SK-N-SH (cell line): Measurements from ENCODE around the gene SPEF1. TPM values are rescaled to one million over a fixed set of nuclear protein-coding genes. Genes with fewer than 3 reads are reported as not detected.

Experiments
- CTCF ChIA-PET: fragments of 300-600, 350-600 bp; formaldehyde crosslinking; extraction: SDS; loops from one replicate; lab custom pipeline; 2021; lab: Yijun Ruan, JAX
- POLR2A ChIA-PET: fragments of 350-600 bp; sonication (Branson Sonifier 250); formaldehyde crosslinking; extraction: SDS; loops from one replicate; lab custom pipeline; 2020; ENCODE audit warnings: antibody characterized with exemption, inconsistent platforms; lab: Yijun Ruan, JAX
- DNase-seq: peaks from one replicate; pipeline ENCODE4 v3.0.0; 2012
- H2AFZ ChIP-seq: fragments of 200-600 bp; sonication (generic); 2 replicates; pipeline ENCODE4 v1.8.1; 2016; ENCODE audit warnings: antibody characterized with exemption, mild to moderate bottlenecking, low read depth
- H3F3A ChIP-seq: fragments of 200-600 bp; sonication (generic); replicated peaks from 2 replicates; pipeline ENCODE3; 2016; ENCODE audit warnings: antibody characterized with exemption, mild to moderate bottlenecking; ENCODE audit not compliant: insufficient read depth
- H3K27ac ChIP-seq, 2 experiments: fragments of 200-500 bp in 1 of 2; fragments of 200-600 bp in 1 of 2; sonication (Bioruptor generic) in 1 of 2; sonication (generic), shearing (Covaris generic) in 1 of 2; 2 replicates each; pipeline versions ENCODE4 v1.5.1 to v1.6.1; 2014 to 2016; ENCODE audit warnings: low read depth in 2 of 2, inconsistent platforms in 1 of 2, low read length in 1 of 2, mild to moderate bottlenecking in 1 of 2, mixed read lengths in 1 of 2
- H3K27me3 ChIP-seq: fragments of 200-600 bp; sonication (generic), shearing (Covaris generic); 2 replicates; pipeline ENCODE4 v1.6.1; 2016; ENCODE audit warnings: mixed run types; ENCODE audit not compliant: insufficient read depth
- H3K36me3 ChIP-seq, 2 experiments: fragments of 200-500 bp in 1 of 2; fragments of 200-600 bp in 1 of 2; sonication (Bioruptor generic) in 1 of 2; sonication (generic) in 1 of 2; replicated peaks in 1 of 2; 2 replicates each; pipeline versions ENCODE3 to v1.5.1; 2014 to 2016; ENCODE audit warnings: low read length in 1 of 2, mild to moderate bottlenecking in 1 of 2; ENCODE audit not compliant: insufficient read depth in 2 of 2, control insufficient read depth in 1 of 2
- H3K4me1 ChIP-seq, 2 experiments: fragments of 200-500 bp in 1 of 2; fragments of 200-600 bp in 1 of 2; sonication (Bioruptor generic) in 1 of 2; sonication (generic), shearing (Covaris generic) in 1 of 2; 2 replicates each; pipeline versions ENCODE4 v1.5.1 to v1.6.1; 2014 to 2016; ENCODE audit warnings: low read depth in 1 of 2, low read length in 1 of 2, mixed run types in 1 of 2; ENCODE audit not compliant: insufficient read depth in 2 of 2, control insufficient read depth in 1 of 2
- H3K4me2 ChIP-seq: fragments of 200-600 bp; sonication (generic), shearing (Covaris generic); 2 replicates; pipeline ENCODE4 v1.6.1; 2017; ENCODE audit warnings: mixed run types
- H3K4me3 ChIP-seq, 2 experiments: fragments of 200-500 bp in 1 of 2; fragments of 200-600 bp in 1 of 2; sonication (Bioruptor generic) in 1 of 2; sonication (generic), shearing (Covaris generic) in 1 of 2; 2 replicates each; pipeline versions ENCODE4 v1.5.1 to v1.8.1; 2014 to 2016; ENCODE audit warnings: low read depth in 2 of 2, inconsistent platforms in 1 of 2, low read length in 1 of 2, mild to moderate bottlenecking in 1 of 2, mixed read lengths in 1 of 2, moderate library complexity in 1 of 2
- H3K79me2 ChIP-seq: fragments of 200-600 bp; sonication (generic); 2 replicates; pipeline ENCODE4 v1.8.1; 2017; ENCODE audit warnings: mild to moderate bottlenecking; ENCODE audit not compliant: insufficient read depth
- H3K9ac ChIP-seq: fragments of 200-600 bp; sonication (generic); 2 replicates; pipeline ENCODE4 v1.6.1; 2017; ENCODE audit warnings: mixed run types
- H3K9me2 ChIP-seq: fragments of 200-600 bp; sonication (generic); 2 replicates; pipeline ENCODE4 v1.6.1; 2017; ENCODE audit warnings: mixed run types
- H3K9me3 ChIP-seq: fragments of 200-600 bp; sonication (generic); 2 replicates; pipeline ENCODE4 v1.6.1; 2017; ENCODE audit warnings: mixed run types, mild to moderate bottlenecking, moderate library complexity
- H4K20me1 ChIP-seq: fragments of 200-600 bp; sonication (generic); 2 replicates; pipeline ENCODE4 v1.6.1; 2017; ENCODE audit warnings: mild to moderate bottlenecking, mixed run types; ENCODE audit not compliant: insufficient read depth
- ELF1 ChIP-seq: IDR thresholded peaks from 2 replicates; pipeline ENCODE4 v1.4.0; 2012
- EP300 ChIP-seq, 2 experiments: IDR thresholded peaks; 2 replicates each; pipeline versions ENCODE4 v1.4.0 to v1.6.1; 2012; ENCODE audit warnings: borderline replicate concordance in 1 of 2, low read depth in 1 of 2, low read length in 1 of 2
- GATA2 ChIP-seq: sonication (generic); formaldehyde crosslinking; IDR thresholded peaks from 2 replicates; pipeline ENCODE4 v1.5.0; 2020; ENCODE audit warnings: mild to moderate bottlenecking, missing genetic modification reagents
- MXI1 ChIP-seq: IDR thresholded peaks from 2 replicates; pipeline ENCODE4 v1.6.1; 2012; ENCODE audit warnings: mild to moderate bottlenecking, low read depth, low read length, improper control_type of control experiment
- RFX5 ChIP-seq: IDR thresholded peaks from 2 replicates; pipeline ENCODE4 v1.6.1; 2012; ENCODE audit warnings: mild to moderate bottlenecking, improper control_type of control experiment, low read length
- RXRA ChIP-seq: IDR thresholded peaks from 2 replicates; pipeline ENCODE4 v1.4.0; 2012; ENCODE audit warnings: low read depth, mild to moderate bottlenecking, borderline replicate concordance
- SMC3 ChIP-seq: IDR thresholded peaks from 2 replicates; pipeline ENCODE4 v1.6.1; 2012; ENCODE audit warnings: low read depth, low read length, improper control_type of control experiment
- TAF1 ChIP-seq: IDR thresholded peaks from 2 replicates; pipeline ENCODE4 v1.6.1; 2012; ENCODE audit warnings: low read depth, mild to moderate bottlenecking, low read length, moderate library complexity, borderline replicate concordance
- TCF12 ChIP-seq: IDR thresholded peaks from 2 replicates; pipeline ENCODE4 v1.4.0; 2012
- TEAD4 ChIP-seq: IDR thresholded peaks from 2 replicates; pipeline ENCODE4 v1.4.0; 2012; ENCODE audit warnings: mild to moderate bottlenecking, borderline replicate concordance; ENCODE audit not compliant: insufficient read depth
- YY1 ChIP-seq: IDR thresholded peaks from 2 replicates; pipeline ENCODE4 v1.4.0; 2012; ENCODE audit warnings: low read depth, mild to moderate bottlenecking
- WGBS: methylation state at CpG from one replicate; pipeline ENCODE4 v1.1.6; 2017; ENCODE audit warnings: low lambda C conversion rate; 5-methylcytosine and 5-hydroxymethylcytosine counted together
- polyA plus RNA-seq, 3 experiments: library from polyadenylated mRNA; depleted of rRNA; stranded (reverse); fragments of >200 nt; gene quantifications; 2 replicates each; pipeline ENCODE4 v1.2.3, GENCODE V29; 2012
- TF ChIP-seq, protein P1 (sequence below): IDR thresholded peaks from 2 replicates; pipeline ENCODE4 v1.4.0; 2012; ENCODE audit warnings: low read depth
- TF ChIP-seq, protein P2 (sequence below): fragments of 200-600 bp; sonication (generic); IDR thresholded peaks from 2 replicates; pipeline ENCODE4 v1.6.1; 2017; ENCODE audit warnings: antibody characterized with exemption, mild to moderate bottlenecking, moderate library complexity

The SPEF1 gene
- polyA plus RNA-seq, 1 of the 3 experiments (the other 2 are of a cell fraction) = 1.6 TPM

DNA sequence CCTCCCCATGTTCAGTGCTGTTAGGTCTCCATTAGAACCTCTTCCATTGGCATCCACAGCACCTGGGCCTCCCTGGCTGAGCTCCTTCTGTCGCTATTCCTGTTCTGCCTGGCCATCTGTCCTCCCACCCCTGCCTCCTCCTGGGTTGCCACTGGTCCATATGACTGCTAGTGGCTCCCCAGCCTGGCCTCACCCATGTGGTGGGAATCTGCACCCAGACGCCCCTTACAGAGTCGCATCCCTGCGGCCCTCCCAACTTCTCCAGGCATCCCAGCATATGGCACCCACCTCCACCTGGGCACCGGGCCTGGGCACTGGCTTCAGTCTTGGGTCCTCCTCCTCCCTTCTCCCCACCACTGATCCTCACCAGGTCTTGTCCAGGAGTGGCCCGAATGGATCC, 22.6 kb upstream of the SPEF1 start:
- Histone ChIP-seq H3F3A (peaks cover 42% of the 10 kb centered on the region), H3K27me3 (no peaks in the 10 kb centered on the region), H3K4me2 (no peak overlapping the region), H3K27ac (no peak overlapping the region), H3K79me2 (peaks cover 23% of the 10 kb centered on the region), H2AFZ (no peak overlapping the region), H3K36me3 (peaks cover 15 to 37% of the 10 kb centered on the region in 2 experiments), H4K20me1 (no peaks in the 10 kb centered on the region), H3K9ac (no peak overlapping the region), H3K9me3 (no peaks in the 10 kb centered on the region), H3K9me2 (no peaks in the 10 kb centered on the region), H3K4me1 (peaks cover 33 to 36% of the 10 kb centered on the region in 2 experiments; a peak in 3 of 4 replicates), H3K4me3 (no peak overlapping the region)
- DNase-seq = no peak
- ChIA-PET POLR2A (interaction anchor here (0.9 kb wide), 1 partner anchor 15 kb away, joined by 5 read pairs; no protein-coding TSS in a partner anchor), CTCF (interaction anchor here (0.6 kb wide), 1 partner anchor 9 kb away, joined by 3 read pairs; no protein-coding TSS in a partner anchor)
- WGBS = 87% methylated on average over 6 of the region's 6 CpGs
- TF ChIP-seq SMC3 (no peak), TEAD4 (no peak)

- peaks cover 36 to 39% of the 10 kb centered on the region in 2 experiments; a peak in 3 of 4 replicates for H3K4me1 ChIP-seq
- no peaks in the 10 kb centered on the region for H3K9me2 ChIP-seq
- no peaks in the 10 kb centered on the region for H3K27me3 ChIP-seq
- H3K4me3 ChIP-seq = no peak overlapping the region
- H3K79me2 ChIP-seq = peaks cover 26% of the 10 kb centered on the region
- H4K20me1 ChIP-seq = no peaks in the 10 kb centered on the region
- DNase-seq = no peak
- no peak overlapping the region for H3K27ac ChIP-seq
- no peak overlapping the region for H3K9ac ChIP-seq
- peaks cover 21 to 42% of the 10 kb centered on the region in 2 experiments for H3K36me3 ChIP-seq
- peaks cover 37% of the 10 kb centered on the region for H3F3A ChIP-seq
- no peak overlapping the region for H2AFZ ChIP-seq
- H3K4me2 ChIP-seq = no peak overlapping the region
- no peaks in the 10 kb centered on the region for H3K9me3 ChIP-seq
- CTCF ChIA-PET = no interaction called here
- WGBS = 91% methylated on average over 9 of the region's 14 CpGs
- TF ChIP-seq TAF1 (no peak), GATA2 (no peak), SMC3 (no peak), RXRA (no peak), YY1 (no peak), ELF1 (no peak), TCF12 (no peak), MXI1 (no peak), RFX5 (no peak), EP300 (IDR thresholded peaks at IDR 0.05; ENCODE audit: borderline replicate concordance in 1 of 2, low read depth in 1 of 2, low read length in 1 of 2) (no peak)
- TF ChIP-seq, protein P1, sequence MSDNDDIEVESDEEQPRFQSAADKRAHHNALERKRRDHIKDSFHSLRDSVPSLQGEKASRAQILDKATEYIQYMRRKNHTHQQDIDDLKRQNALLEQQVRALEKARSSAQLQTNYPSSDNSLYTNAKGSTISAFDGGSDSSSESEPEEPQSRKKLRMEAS = no peak
- TF ChIP-seq, protein P2, sequence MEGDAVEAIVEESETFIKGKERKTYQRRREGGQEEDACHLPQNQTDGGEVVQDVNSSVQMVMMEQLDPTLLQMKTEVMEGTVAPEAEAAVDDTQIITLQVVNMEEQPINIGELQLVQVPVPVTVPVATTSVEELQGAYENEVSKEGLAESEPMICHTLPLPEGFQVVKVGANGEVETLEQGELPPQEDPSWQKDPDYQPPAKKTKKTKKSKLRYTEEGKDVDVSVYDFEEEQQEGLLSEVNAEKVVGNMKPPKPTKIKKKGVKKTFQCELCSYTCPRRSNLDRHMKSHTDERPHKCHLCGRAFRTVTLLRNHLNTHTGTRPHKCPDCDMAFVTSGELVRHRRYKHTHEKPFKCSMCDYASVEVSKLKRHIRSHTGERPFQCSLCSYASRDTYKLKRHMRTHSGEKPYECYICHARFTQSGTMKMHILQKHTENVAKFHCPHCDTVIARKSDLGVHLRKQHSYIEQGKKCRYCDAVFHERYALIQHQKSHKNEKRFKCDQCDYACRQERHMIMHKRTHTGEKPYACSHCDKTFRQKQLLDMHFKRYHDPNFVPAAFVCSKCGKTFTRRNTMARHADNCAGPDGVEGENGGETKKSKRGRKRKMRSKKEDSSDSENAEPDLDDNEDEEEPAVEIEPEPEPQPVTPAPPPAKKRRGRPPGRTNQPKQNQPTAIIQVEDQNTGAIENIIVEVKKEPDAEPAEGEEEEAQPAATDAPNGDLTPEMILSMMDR = no peak
- POLR2A ChIA-PET = interaction anchor here (0.9 kb wide), 1 partner anchor 15 kb away, joined by 5 read pairs; no protein-coding TSS in a partner anchor
Measured at GRCh38 chr20:3803289-3803688, 22.0 kb upstream of the SPEF1 start.
